ENCODE measurements around the gene SMKR1. TPM values are rescaled to one million over a fixed set of nuclear protein-coding genes. Genes with fewer than 3 reads are reported as not detected.

Gene SMKR1
- total and polyA plus RNA-seq, 2 experiments from 2014 or later: 2.1 TPM; not detected in 1

DNA sequence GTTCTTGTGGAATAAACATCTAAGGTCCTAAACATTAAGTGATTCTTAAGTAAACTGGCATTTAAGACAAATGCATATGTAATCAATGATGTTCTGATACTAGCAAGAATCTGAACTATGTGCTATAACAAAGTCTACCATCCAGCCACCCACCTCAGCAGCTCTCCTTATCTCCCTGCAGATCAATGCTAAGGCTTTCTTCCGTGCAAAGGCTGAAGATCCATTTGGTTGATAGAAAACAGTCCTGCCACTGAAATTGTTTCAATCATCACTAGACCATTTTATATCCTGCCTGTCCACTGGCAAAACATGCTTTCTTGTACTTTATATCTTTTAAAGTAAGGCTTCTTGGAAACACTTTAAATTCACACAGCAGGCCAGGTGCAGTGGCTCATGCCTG, 6.3 kb upstream of the SMKR1 start:
- no peaks in the 10 kb centered on the region; the same call in 2 of the 3 replicates for H3K9me3 Mint-ChIP-seq
- TF ChIP-seq POLR2AphosphoS5 (IDR thresholded peaks at IDR 0.05; ENCODE audit: low read depth) (no peak), ZNF331 (CRISPR knock-in tag; IDR thresholded peaks at IDR 0.05; ENCODE audit: low read depth) (no peak), NANOG (IDR thresholded peaks at IDR 0.05; ENCODE audit: borderline replicate concordance) (no peak), STAT1 (IDR thresholded peaks at IDR 0.05; ENCODE audit: unreplicated experiment) (no peak)
- TF ChIP-seq, protein P1, sequence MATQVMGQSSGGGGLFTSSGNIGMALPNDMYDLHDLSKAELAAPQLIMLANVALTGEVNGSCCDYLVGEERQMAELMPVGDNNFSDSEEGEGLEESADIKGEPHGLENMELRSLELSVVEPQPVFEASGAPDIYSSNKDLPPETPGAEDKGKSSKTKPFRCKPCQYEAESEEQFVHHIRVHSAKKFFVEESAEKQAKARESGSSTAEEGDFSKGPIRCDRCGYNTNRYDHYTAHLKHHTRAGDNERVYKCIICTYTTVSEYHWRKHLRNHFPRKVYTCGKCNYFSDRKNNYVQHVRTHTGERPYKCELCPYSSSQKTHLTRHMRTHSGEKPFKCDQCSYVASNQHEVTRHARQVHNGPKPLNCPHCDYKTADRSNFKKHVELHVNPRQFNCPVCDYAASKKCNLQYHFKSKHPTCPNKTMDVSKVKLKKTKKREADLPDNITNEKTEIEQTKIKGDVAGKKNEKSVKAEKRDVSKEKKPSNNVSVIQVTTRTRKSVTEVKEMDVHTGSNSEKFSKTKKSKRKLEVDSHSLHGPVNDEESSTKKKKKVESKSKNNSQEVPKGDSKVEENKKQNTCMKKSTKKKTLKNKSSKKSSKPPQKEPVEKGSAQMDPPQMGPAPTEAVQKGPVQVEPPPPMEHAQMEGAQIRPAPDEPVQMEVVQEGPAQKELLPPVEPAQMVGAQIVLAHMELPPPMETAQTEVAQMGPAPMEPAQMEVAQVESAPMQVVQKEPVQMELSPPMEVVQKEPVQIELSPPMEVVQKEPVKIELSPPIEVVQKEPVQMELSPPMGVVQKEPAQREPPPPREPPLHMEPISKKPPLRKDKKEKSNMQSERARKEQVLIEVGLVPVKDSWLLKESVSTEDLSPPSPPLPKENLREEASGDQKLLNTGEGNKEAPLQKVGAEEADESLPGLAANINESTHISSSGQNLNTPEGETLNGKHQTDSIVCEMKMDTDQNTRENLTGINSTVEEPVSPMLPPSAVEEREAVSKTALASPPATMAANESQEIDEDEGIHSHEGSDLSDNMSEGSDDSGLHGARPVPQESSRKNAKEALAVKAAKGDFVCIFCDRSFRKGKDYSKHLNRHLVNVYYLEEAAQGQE (IDR thresholded peaks at IDR 0.05; ENCODE audit: unreplicated experiment): no peak
- TF ChIP-seq, protein P2, sequence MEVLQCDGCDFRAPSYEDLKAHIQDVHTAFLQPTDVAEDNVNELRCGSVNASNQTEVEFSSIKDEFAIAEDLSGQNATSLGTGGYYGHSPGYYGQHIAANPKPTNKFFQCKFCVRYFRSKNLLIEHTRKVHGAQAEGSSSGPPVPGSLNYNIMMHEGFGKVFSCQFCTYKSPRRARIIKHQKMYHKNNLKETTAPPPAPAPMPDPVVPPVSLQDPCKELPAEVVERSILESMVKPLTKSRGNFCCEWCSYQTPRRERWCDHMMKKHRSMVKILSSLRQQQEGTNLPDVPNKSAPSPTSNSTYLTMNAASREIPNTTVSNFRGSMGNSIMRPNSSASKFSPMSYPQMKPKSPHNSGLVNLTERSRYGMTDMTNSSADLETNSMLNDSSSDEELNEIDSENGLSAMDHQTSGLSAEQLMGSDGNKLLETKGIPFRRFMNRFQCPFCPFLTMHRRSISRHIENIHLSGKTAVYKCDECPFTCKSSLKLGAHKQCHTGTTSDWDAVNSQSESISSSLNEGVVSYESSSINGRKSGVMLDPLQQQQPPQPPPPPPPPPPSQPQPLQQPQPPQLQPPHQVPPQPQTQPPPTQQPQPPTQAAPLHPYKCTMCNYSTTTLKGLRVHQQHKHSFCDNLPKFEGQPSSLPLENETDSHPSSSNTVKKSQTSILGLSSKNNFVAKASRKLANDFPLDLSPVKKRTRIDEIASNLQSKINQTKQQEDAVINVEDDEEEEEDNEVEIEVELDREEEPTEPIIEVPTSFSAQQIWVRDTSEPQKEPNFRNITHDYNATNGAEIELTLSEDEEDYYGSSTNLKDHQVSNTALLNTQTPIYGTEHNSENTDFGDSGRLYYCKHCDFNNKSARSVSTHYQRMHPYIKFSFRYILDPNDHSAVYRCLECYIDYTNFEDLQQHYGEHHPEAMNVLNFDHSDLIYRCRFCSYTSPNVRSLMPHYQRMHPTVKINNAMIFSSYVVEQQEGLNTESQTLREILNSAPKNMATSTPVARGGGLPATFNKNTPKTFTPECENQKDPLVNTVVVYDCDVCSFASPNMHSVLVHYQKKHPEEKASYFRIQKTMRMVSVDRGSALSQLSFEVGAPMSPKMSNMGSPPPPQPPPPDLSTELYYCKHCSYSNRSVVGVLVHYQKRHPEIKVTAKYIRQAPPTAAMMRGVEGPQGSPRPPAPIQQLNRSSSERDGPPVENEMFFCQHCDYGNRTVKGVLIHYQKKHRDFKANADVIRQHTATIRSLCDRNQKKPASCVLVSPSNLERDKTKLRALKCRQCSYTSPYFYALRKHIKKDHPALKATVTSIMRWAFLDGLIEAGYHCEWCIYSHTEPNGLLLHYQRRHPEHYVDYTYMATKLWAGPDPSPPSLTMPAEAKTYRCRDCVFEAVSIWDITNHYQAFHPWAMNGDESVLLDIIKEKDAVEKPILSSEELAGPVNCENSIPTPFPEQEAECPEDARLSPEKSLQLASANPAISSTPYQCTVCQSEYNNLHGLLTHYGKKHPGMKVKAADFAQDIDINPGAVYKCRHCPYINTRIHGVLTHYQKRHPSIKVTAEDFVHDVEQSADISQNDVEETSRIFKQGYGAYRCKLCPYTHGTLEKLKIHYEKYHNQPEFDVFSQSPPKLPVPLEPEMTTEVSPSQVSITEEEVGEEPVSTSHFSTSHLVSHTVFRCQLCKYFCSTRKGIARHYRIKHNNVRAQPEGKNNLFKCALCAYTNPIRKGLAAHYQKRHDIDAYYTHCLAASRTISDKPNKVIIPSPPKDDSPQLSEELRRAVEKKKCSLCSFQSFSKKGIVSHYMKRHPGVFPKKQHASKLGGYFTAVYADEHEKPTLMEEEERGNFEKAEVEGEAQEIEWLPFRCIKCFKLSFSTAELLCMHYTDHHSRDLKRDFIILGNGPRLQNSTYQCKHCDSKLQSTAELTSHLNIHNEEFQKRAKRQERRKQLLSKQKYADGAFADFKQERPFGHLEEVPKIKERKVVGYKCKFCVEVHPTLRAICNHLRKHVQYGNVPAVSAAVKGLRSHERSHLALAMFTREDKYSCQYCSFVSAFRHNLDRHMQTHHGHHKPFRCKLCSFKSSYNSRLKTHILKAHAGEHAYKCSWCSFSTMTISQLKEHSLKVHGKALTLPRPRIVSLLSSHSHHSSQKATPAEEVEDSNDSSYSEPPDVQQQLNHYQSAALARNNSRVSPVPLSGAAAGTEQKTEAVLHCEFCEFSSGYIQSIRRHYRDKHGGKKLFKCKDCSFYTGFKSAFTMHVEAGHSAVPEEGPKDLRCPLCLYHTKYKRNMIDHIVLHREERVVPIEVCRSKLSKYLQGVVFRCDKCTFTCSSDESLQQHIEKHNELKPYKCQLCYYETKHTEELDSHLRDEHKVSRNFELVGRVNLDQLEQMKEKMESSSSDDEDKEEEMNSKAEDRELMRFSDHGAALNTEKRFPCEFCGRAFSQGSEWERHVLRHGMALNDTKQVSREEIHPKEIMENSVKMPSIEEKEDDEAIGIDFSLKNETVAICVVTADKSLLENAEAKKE (CRISPR knock-in tag; IDR thresholded peaks at IDR 0.05): no peak
- TF ChIP-seq, protein P3, sequence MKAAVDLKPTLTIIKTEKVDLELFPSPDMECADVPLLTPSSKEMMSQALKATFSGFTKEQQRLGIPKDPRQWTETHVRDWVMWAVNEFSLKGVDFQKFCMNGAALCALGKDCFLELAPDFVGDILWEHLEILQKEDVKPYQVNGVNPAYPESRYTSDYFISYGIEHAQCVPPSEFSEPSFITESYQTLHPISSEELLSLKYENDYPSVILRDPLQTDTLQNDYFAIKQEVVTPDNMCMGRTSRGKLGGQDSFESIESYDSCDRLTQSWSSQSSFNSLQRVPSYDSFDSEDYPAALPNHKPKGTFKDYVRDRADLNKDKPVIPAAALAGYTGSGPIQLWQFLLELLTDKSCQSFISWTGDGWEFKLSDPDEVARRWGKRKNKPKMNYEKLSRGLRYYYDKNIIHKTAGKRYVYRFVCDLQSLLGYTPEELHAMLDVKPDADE (IDR thresholded peaks at IDR 0.05): no peak
- TF ChIP-seq, protein P4, sequence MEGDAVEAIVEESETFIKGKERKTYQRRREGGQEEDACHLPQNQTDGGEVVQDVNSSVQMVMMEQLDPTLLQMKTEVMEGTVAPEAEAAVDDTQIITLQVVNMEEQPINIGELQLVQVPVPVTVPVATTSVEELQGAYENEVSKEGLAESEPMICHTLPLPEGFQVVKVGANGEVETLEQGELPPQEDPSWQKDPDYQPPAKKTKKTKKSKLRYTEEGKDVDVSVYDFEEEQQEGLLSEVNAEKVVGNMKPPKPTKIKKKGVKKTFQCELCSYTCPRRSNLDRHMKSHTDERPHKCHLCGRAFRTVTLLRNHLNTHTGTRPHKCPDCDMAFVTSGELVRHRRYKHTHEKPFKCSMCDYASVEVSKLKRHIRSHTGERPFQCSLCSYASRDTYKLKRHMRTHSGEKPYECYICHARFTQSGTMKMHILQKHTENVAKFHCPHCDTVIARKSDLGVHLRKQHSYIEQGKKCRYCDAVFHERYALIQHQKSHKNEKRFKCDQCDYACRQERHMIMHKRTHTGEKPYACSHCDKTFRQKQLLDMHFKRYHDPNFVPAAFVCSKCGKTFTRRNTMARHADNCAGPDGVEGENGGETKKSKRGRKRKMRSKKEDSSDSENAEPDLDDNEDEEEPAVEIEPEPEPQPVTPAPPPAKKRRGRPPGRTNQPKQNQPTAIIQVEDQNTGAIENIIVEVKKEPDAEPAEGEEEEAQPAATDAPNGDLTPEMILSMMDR (conservative IDR thresholded peaks at IDR 0.05; ENCODE audit: low read depth in 2 of 2): no peak
- ATAC-seq (no peak), DNase-seq (ENCODE audit: low spot score) (no peak)
- H3K27ac Mint-ChIP-seq: no peak overlapping the region
- H3K4me1 Mint-ChIP-seq: no peaks in the 10 kb centered on the region
- no peaks in the 10 kb centered on the region for H3K36me3 Mint-ChIP-seq (ENCODE audit: low read depth)
- H3F3A ChIP-seq (replicated peaks; ENCODE audit: low read depth): 0 out of 2 replicates have a peak, but pooled peaks cover 2% of the 10 kb centered on the region
- H4K20me1 ChIP-seq (replicated peaks; ENCODE audit: insufficient read depth): no peaks in the 10 kb centered on the region
- peaks cover 5% of the 10 kb centered on the region; the same call in 1 of the 2 replicates for H3K27me3 ChIP-seq (ENCODE audit: insufficient read depth)
- no peaks in the 10 kb centered on the region for H3K36me3 ChIP-seq (ENCODE audit: insufficient read depth)
- H3K27ac ChIP-seq (ENCODE audit: low read depth): no peak overlapping the region
- H3K4me3 Mint-ChIP-seq: no peak overlapping the region
- H2AFZ ChIP-seq: no peak overlapping the region
- H3K79me2 ChIP-seq (replicated peaks; ENCODE audit: insufficient read depth): no peaks in the 10 kb centered on the region
- H3K4me2 ChIP-seq: no peak overlapping the region
- no peaks in the 10 kb centered on the region for H3K9me2 ChIP-seq (ENCODE audit: insufficient read depth)
- no peak overlapping the region for H3K4me3 ChIP-seq
- peaks cover 10% of the 10 kb centered on the region for H3K27me3 Mint-ChIP-seq (ENCODE audit: insufficient read depth, low read depth, poor library complexity)
- H3K4me1 ChIP-seq (ENCODE audit: insufficient read depth): no peaks in the 10 kb centered on the region
